ENCODE results near the gene HMGCL.
"Not testable (repeated sequence)": the region's sequence is repeated elsewhere in the genome, so short reads cannot be mapped to it uniquely, and the experiment has no call there.

HMGCL gene

DNA sequence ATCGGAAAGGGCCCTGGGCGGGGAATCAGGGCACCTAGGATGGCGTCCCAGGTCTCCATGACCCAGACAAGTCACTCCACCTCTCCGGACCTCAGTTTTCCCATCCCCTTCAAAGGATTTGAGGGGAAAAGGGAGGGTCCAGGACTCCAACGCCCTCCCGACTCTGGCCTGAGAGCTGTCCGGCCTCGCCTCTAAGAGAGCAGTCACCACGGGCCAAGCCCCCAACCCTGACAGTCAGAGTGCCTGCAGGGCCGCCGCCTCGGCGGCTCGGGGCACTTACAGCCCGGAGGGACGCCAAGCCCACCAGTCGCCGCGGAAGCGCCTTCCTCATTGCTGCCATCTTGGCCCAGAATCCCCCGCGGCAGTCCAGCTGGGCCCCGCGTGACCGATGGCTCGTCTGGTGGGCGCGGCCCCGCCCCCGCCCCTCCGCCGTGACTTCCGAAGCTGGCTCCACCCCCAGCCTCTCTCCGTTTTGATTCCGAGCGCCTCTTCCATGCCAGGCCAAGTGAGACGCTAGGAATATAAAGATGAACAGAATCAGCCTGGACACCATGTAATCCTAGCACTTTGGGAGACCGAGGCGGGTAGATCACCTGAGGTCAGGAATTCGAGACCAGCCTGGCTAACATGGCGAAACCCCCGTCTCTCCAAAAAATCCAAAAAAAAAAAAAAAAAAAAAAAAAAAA lies at the start of gene HMGCL:
HMGCL (minus strand) TSS at position 354 of the 686 bp plus-strand sequence; CDS start at position 340, 14 bp downstream.
- H3K9me3 Mint-ChIP-seq: no peaks in the 10 kb centered on the region
- peak within 1 kb of the TSS; percentile 99 for H3K4me3 Mint-ChIP-seq
- DNase-seq: peak; percentile 91
- peaks cover 20% of the 10 kb centered on the region for H3K4me1 Mint-ChIP-seq (ENCODE audit: low read depth)
- peaks cover 14% of the 10 kb centered on the region for H3K36me3 Mint-ChIP-seq (ENCODE audit: low read depth)
- peak within 1 kb of the TSS; percentile 97 for H3K27ac Mint-ChIP-seq
- no peaks in the 10 kb centered on the region for H3K27me3 Mint-ChIP-seq

DNA sequence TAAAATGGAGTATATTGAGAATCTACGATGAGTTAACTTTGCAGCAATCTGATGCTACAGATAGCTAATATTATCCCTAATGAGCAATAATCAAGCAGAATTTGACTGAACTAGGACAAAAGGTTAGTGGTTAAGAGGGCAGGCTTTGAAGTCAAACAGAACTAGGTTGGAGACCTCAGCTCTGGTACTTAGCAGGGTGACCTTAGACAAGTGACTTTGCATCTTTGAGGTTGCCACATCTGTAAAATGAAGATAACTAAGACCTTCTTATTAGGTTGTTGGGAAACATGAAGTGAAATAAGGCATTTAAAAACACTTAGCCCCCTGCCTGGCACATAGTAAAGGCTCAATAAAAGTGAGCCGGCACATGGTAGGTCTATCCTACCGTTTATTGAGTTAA lies 47.2 kb upstream of the HMGCL start:
- Mint-ChIP-seq H3K36me3 (ENCODE audit: low read depth) (no peaks in the 10 kb centered on the region), H3K9me3 (peaks cover 3% of the 10 kb centered on the region), H3K27ac (no peak overlapping the region), H3K4me3 (no peak overlapping the region), H3K4me1 (ENCODE audit: low read depth) (peaks cover 8% of the 10 kb centered on the region), H3K27me3 (no peaks in the 10 kb centered on the region)
- DNase-seq: no peak

- no peaks in the 10 kb centered on the region for H3K27me3 Mint-ChIP-seq
- no peaks in the 10 kb centered on the region for H3K9me3 Mint-ChIP-seq
- no peak overlapping the region for H3K27ac Mint-ChIP-seq
- peaks cover 20% of the 10 kb centered on the region for H3K4me1 Mint-ChIP-seq (ENCODE audit: low read depth)
- H3K36me3 Mint-ChIP-seq (ENCODE audit: low read depth): peaks cover 11% of the 10 kb centered on the region
- H3K4me3 Mint-ChIP-seq: no peak overlapping the region
- DNase-seq: no peak
These were observed 43.8 kb upstream of the HMGCL start for GRCh38 chr1:23869051-23869450.

GRCh38 chr1:23868557-23869016 lies 43.4 kb upstream of the HMGCL start:
- H3K4me3 Mint-ChIP-seq: peak overlapping the region; percentile 81
- no peaks in the 10 kb centered on the region for H3K9me3 Mint-ChIP-seq
- peak overlapping the region; percentile 61 for H3K27ac Mint-ChIP-seq
- H3K4me1 Mint-ChIP-seq (ENCODE audit: low read depth): peaks cover 20% of the 10 kb centered on the region
- H3K36me3 Mint-ChIP-seq (ENCODE audit: low read depth): peaks cover 11% of the 10 kb centered on the region
- no peak for DNase-seq
- H3K27me3 Mint-ChIP-seq: no peaks in the 10 kb centered on the region

GRCh38 chr1:23867895-23868556 lies 42.8 kb upstream of the HMGCL start, which contains the start of gene FUCA1:
Gene FUCA1 (minus strand): TSS chr1:23868290. CDS start chr1:23868286, 4 bp downstream.
- DNase-seq: peak; percentile 95
- no peaks in the 10 kb centered on the region for H3K9me3 Mint-ChIP-seq
- H3K27me3 Mint-ChIP-seq: no peaks in the 10 kb centered on the region
- H3K36me3 Mint-ChIP-seq (ENCODE audit: low read depth): peaks cover 12% of the 10 kb centered on the region
- H3K4me3 Mint-ChIP-seq: peak within 1 kb of the TSS; percentile 81
- H3K27ac Mint-ChIP-seq: peak within 1 kb of the TSS; percentile 61
- H3K4me1 Mint-ChIP-seq (ENCODE audit: low read depth): peaks cover 20% of the 10 kb centered on the region

DNA sequence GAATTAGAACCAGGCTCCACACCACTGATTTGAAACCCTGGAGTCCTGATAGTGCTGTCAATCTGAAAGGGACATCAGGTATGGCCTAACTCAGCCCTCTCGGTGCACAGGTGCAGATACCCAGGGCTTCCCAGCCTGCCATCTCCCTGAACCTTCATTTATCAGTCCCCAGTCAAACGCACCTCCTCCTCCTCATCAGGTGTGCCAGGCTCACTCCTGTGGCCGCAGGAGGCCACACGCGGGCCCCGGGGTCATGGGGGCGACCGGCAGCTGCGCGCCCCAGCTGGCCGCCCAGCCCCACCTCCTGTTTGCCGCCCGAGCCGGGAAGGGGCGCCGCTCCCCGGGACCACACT lies 42.3 kb upstream of the HMGCL start:
- Mint-ChIP-seq H3K27ac (peak overlapping the region; percentile 29), H3K4me1 (ENCODE audit: low read depth) (peaks cover 20% of the 10 kb centered on the region), H3K36me3 (ENCODE audit: low read depth) (peaks cover 17% of the 10 kb centered on the region), H3K9me3 (no peaks in the 10 kb centered on the region), H3K27me3 (no peaks in the 10 kb centered on the region), H3K4me3 (peak overlapping the region; percentile 81)
- DNase-seq: no peak

DNA sequence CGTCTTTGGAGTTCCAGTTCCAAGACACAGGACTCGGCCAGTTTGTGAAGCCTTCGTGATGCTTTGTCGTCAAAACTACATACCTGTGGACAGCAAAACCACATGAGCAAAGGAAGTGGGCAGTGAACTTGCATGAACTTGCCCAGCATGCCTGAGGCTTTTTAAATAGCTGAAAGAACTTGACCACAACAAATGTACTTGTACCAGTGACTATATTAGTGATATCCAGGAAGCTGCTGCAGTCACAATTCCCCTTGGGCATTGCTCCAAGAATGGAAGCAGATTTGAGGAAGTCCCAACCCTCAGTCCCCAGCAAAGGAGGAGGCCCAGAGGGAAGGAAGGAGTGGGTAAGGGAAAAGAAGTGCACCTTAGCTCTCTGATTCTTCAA lies 40.3 kb upstream of the HMGCL start:
- DNase-seq: no peak
- Mint-ChIP-seq H3K4me1 (ENCODE audit: low read depth) (peaks cover 20% of the 10 kb centered on the region), H3K27me3 (no peaks in the 10 kb centered on the region), H3K9me3 (no peaks in the 10 kb centered on the region), H3K27ac (no peak overlapping the region), H3K36me3 (ENCODE audit: low read depth) (peaks cover 27% of the 10 kb centered on the region), H3K4me3 (no peak overlapping the region)

GRCh38 chr1:23864801-23865542 lies 39.7 kb upstream of the HMGCL start:
- Mint-ChIP-seq H3K36me3 (ENCODE audit: low read depth) (peaks cover 29% of the 10 kb centered on the region), H3K27me3 (no peaks in the 10 kb centered on the region), H3K4me1 (ENCODE audit: low read depth) (peaks cover 20% of the 10 kb centered on the region), H3K9me3 (no peaks in the 10 kb centered on the region), H3K4me3 (no peak overlapping the region), H3K27ac (no peak overlapping the region)
- DNase-seq: no peak

DNA sequence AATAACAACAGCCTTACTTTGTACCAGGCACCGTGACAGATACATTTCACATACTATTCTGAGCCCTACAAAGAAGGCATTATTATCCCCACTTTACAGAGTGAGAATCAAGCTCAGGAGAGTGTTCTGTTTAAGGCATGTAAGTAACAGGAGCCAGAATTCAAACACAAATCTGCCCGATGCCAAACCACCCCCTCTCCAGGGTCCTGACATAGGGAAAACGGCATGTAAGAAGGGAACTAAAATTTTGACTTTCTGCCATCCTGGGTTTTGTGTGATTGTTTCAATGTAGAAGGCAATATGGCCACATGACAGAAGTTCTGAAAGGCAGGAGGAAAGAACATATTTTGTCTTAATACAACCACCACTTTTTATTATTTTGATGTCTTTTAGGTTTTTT lies 37.4 kb upstream of the HMGCL start:
- Mint-ChIP-seq H3K4me3 (no peak overlapping the region), H3K36me3 (ENCODE audit: low read depth) (peaks cover 43% of the 10 kb centered on the region), H3K27me3 (no peaks in the 10 kb centered on the region), H3K9me3 (no peaks in the 10 kb centered on the region), H3K27ac (no peak overlapping the region), H3K4me1 (ENCODE audit: low read depth) (peaks cover 12% of the 10 kb centered on the region)
- DNase-seq: no peak

DNA sequence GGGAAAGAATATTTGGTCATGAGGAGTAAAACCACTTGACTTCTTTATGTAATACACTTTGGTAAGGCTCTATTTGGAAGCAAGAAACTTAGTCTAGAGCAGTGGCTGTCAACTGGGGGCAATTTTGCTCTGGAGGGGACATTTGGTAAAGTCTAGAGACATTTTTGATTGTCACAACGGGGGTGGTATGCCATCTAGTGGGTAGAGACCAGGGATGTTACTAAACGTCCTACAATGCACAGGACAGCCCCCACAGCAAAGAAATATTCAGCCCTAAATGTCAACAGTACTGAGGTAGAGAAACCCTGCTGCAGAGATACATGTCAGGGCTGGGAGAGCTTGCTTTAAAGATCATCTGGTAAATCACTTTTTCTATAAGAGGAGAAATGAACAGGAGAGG lies 29.3 kb upstream of the HMGCL start:
- no peak for DNase-seq
- Mint-ChIP-seq H3K27me3 (no peaks in the 10 kb centered on the region), H3K4me1 (ENCODE audit: low read depth) (no peaks in the 10 kb centered on the region), H3K9me3 (no peaks in the 10 kb centered on the region), H3K27ac (no peak overlapping the region), H3K4me3 (no peak overlapping the region), H3K36me3 (ENCODE audit: low read depth) (peaks cover 38% of the 10 kb centered on the region)

GRCh38 chr1:23853124-23853523 lies 27.9 kb upstream of the HMGCL start:
- peaks cover 40% of the 10 kb centered on the region for H3K36me3 Mint-ChIP-seq (ENCODE audit: low read depth)
- not testable (repeated sequence) for DNase-seq; H3K4me1 Mint-ChIP-seq (ENCODE audit: low read depth); H3K27me3 Mint-ChIP-seq; H3K9me3 Mint-ChIP-seq; H3K27ac Mint-ChIP-seq; H3K4me3 Mint-ChIP-seq

DNA sequence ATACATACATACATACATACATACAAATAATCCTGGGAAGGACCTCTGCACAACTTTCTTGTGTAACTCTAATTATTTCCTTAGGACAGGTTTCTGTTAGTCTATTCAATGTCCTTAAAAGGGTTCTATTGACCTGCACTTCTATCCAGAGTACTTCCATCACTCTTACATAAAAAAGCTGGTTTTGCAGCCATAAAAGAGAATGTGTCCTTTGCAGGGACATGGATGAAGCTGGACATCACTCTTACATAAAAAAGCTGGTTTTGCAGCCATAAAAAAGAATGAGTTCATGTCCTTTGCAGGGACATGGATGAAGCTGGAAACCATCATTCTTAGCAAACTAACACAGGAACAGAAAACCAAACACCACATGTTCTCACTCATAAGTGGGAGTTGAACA lies 26.2 kb upstream of the HMGCL start:
- peaks cover 46% of the 10 kb centered on the region for H3K36me3 Mint-ChIP-seq (ENCODE audit: low read depth)
- H3K4me1 Mint-ChIP-seq (ENCODE audit: low read depth); H3K27me3 Mint-ChIP-seq; DNase-seq; H3K9me3 Mint-ChIP-seq; H3K4me3 Mint-ChIP-seq; H3K27ac Mint-ChIP-seq: not testable (repeated sequence)

DNA sequence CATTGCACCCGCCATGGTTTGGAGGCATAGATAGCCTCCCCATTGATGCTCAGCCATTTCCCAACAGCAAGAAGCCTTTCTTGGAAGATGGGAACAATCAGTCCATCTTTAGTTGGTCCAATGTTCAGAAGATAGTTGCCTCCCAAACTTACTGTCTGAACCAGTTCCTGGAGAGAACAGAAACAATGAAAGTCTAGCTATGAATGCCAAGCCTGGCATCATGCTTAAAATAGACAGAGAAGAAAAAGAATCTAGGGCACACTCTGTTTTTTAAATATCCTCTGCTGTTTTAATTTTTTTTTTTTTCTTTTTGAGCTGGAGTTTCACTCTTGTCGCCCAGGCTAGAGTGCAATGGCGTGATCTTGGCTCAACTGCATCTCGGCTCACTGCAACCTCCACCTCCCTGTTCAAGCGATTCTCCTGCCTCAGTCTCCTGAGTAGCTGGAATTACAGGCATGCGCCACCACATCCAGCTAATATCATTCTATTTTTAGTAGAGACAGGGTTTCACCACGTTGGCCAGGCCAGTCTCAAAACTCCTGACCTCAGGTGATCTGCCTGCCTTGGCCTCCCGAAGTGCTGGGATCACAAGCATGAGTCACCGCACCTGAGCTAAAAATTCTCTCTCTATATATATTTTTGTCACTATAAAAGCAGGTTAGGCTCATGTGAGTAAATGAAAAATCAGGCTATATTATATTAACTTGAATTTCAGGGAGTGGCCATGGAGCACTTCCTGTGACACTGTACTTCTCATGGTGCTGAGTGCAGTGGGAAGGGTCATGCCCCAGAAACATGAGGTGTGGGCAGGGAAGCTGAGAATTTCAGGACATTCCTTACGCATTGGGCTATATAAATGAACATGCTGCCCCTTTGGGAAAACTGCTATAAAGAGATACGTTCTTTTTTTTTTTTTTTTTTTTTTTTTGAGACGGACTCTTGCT lies 23.7 kb upstream of the HMGCL start:
- Mint-ChIP-seq H3K4me1 (ENCODE audit: low read depth) (no peaks in the 10 kb centered on the region), H3K36me3 (ENCODE audit: low read depth) (peaks cover 43% of the 10 kb centered on the region)

GRCh38 chr1:23847482-23848095 lies 22.4 kb upstream of the HMGCL start:
- not testable (repeated sequence) for H3K4me3 Mint-ChIP-seq; DNase-seq; H3K9me3 Mint-ChIP-seq; H3K4me1 Mint-ChIP-seq (ENCODE audit: low read depth); H3K27ac Mint-ChIP-seq; H3K27me3 Mint-ChIP-seq
- H3K36me3 Mint-ChIP-seq (ENCODE audit: low read depth): peaks cover 41% of the 10 kb centered on the region

More for the DNA sequence above, 23.7 kb upstream of the HMGCL start:
- no peaks in the 10 kb centered on the region for H3K9me3 Mint-ChIP-seq
- no peak overlapping the region for H3K4me3 Mint-ChIP-seq
- no peak for DNase-seq
- H3K27ac Mint-ChIP-seq: no peak overlapping the region
- H3K27me3 Mint-ChIP-seq: no peaks in the 10 kb centered on the region

Measured in activated T-cell treated with anti-CD3 and anti-CD28 coated beads, Interleukin-2, amount 50 U/mL, for 24 hours (primary cell).